HepG2 (cell line): ENCODE results near the gene GBGT1. TPM values are rescaled to one million over a fixed set of nuclear protein-coding genes. Genes with fewer than 3 reads are reported as not detected.

ENCODE experiments used
- ATAC-seq: fragments of 200-7000 bp; cut with Tn5 transposase; 3 replicates; pipeline ENCODE4 v1.9.1; 2020; ENCODE audit warnings: mild to moderate bottlenecking, moderate library complexity
- BruUV-seq: library from RNA; stranded (reverse); fragments of 400-500 nt; replicated peaks from 2 replicates; lab custom pipeline; 2021; lab: Mats Ljungman, UMichigan
- CTCF ChIA-PET: fragments of 300-600 bp; formaldehyde crosslinking; extraction: SDS; loops from one replicate; lab custom pipeline; 2021; ENCODE audit warnings: low total read pairs, inconsistent platforms, low intra/inter-chr PET ratio; lab: Yijun Ruan, JAX
- POLR2A ChIA-PET: fragments of 350-600 bp; sonication (Branson Sonifier 250); formaldehyde crosslinking; loops from one replicate; lab custom pipeline; 2020; ENCODE audit warnings: antibody characterized with exemption, inconsistent platforms; lab: Yijun Ruan, JAX
- DNase-seq: peaks from one replicate; pipeline ENCODE4 v3.0.0-alpha.2; 2015; ENCODE audit warnings: low spot score
- FAIRE-seq: peaks from 3 replicates; lab custom pipeline; 2011; peaks lifted over from hg19 to GRCh38; lab: Jason Lieb, UNC
- H2AFZ ChIP-seq: one replicate; pipeline ENCODE4 v1.6.1; 2011; ENCODE audit warnings: low read length, inconsistent platforms
- H3K27ac ChIP-seq: fragments of 300-600 bp; 3 replicates; pipeline ENCODE4 v1.8.0; 2011; ENCODE audit warnings: mixed run types, mild to moderate bottlenecking, mixed read lengths, low read length, inconsistent platforms; ENCODE audit not compliant: insufficient read depth; ENCODE audit errors: extremely low read length
- H3K27me3 ChIP-seq, 2 experiments: fragments of 200-600 bp in 1 of 2; 2 replicates in 1 of 2; 3 replicates in 1 of 2; pipeline versions ENCODE4 v1.6.0 to v1.8.0; 2011; ENCODE audit warnings: low read length in 2 of 2, mild to moderate bottlenecking in 2 of 2, moderate library complexity in 2 of 2, inconsistent platforms in 1 of 2; ENCODE audit not compliant: insufficient read depth in 2 of 2, control insufficient read depth in 1 of 2
- H3K36me3 ChIP-seq, 2 experiments: fragments of 200-600 bp in 1 of 2; replicated peaks in 1 of 2; 2 replicates in 1 of 2; 3 replicates in 1 of 2; pipeline versions ENCODE4 v1.5.1 to v1.8.0; 2011; ENCODE audit warnings: low read length in 2 of 2, inconsistent platforms in 1 of 2; ENCODE audit not compliant: insufficient read depth in 2 of 2, control insufficient read depth in 1 of 2
- H3K4me1 ChIP-seq: 2 replicates; pipeline ENCODE4 v1.5.1; 2012; ENCODE audit warnings: low read length, inconsistent platforms; ENCODE audit not compliant: insufficient read depth
- H3K4me2 ChIP-seq: 2 replicates; pipeline ENCODE4 v1.6.0; 2011; ENCODE audit warnings: low read depth, low read length, inconsistent platforms
- H3K4me3 ChIP-seq, 3 experiments: fragments of 200-600 bp in 1 of 3; sonication (generic), shearing (Covaris generic) in 1 of 3; replicated peaks in 1 of 3; 2 replicates each; pipeline ENCODE4 v1.5.1; 2011 to 2016; ENCODE audit warnings: low read length in 3 of 3, inconsistent platforms in 2 of 3, low read depth in 2 of 3, mild to moderate bottlenecking in 2 of 3, control low read depth in 1 of 3, mixed read lengths in 1 of 3; ENCODE audit not compliant: insufficient read depth in 1 of 3
- H3K79me2 ChIP-seq: one replicate; pipeline ENCODE4 v1.6.1; 2011; ENCODE audit warnings: low read length, inconsistent platforms; ENCODE audit not compliant: insufficient read depth
- H3K9ac ChIP-seq: 2 replicates; pipeline ENCODE4 v1.6.0; 2011; ENCODE audit warnings: mild to moderate bottlenecking, low read depth, low read length, inconsistent platforms; ENCODE audit not compliant: insufficient read depth
- H3K9me3 ChIP-seq: 2 replicates; pipeline ENCODE4 v1.5.1; 2012; ENCODE audit warnings: mild to moderate bottlenecking, low read length
- H4K20me1 ChIP-seq: 2 replicates; pipeline ENCODE4 v1.6.0; 2011; ENCODE audit warnings: inconsistent platforms, mild to moderate bottlenecking, low read length, moderate library complexity; ENCODE audit not compliant: insufficient read depth
- CREB1 ChIP-seq, 2 experiments: fragments of 450-650 bp in 1 of 2; IDR thresholded peaks; 2 replicates each; pipeline ENCODE4 v1.6.1; 2016 to 2017; ENCODE audit warnings: control low read depth in 1 of 2, mild to moderate bottlenecking in 1 of 2, missing compliant biosample characterization in 1 of 2, missing genetic modification characterization in 1 of 2
- KDM5A ChIP-seq: fragments of 200-600 bp; sonication (generic); IDR thresholded peaks from 2 replicates; pipeline ENCODE4 v1.7.0; 2018; ENCODE audit warnings: antibody characterized with exemption, mild to moderate bottlenecking, low read length, borderline replicate concordance
- MTA1 ChIP-seq: sonication (generic); formaldehyde crosslinking; IDR thresholded peaks from 2 replicates; pipeline ENCODE4 v1.4.0; 2020; ENCODE audit warnings: missing genetic modification reagents, mild to moderate bottlenecking, borderline replicate concordance
- SP140L ChIP-seq: sonication (generic); formaldehyde crosslinking; IDR thresholded peaks from 2 replicates; pipeline ENCODE4 v1.4.0; 2020; ENCODE audit warnings: missing genetic modification reagents, borderline replicate concordance
- TEAD2 ChIP-seq: sonication (generic); formaldehyde crosslinking; IDR thresholded peaks from 2 replicates; pipeline ENCODE4 v1.9.0; 2021; ENCODE audit warnings: missing genetic modification reagents
- ZNF124 ChIP-seq: sonication (generic); formaldehyde crosslinking; IDR thresholded peaks from 2 replicates; pipeline ENCODE4 v1.4.0; 2020; ENCODE audit warnings: missing genetic modification reagents
- WGBS: methylation state at CpG from one replicate; pipeline ENCODE4 v1.1.6; 2017; ENCODE audit warnings: low lambda C conversion rate; 5-methylcytosine and 5-hydroxymethylcytosine counted together
- in situ Hi-C: cut with HindIII; loops from 2 replicates; pipeline ENCODE4 v1.10.0; 2017; ENCODE audit warnings: low pct_unique_long_range_greater_than_20kb; ENCODE audit not compliant: extremely low pct_ligation_motif_present
- intact Hi-C: fragments of 100-400 bp; cut with micrococcal nuclease; formaldehyde crosslinking; loops from one replicate; pipeline ENCODE4 v1.10.0; 2022; ENCODE audit not compliant: unreplicated experiment
- polyA plus RNA-seq, 8 experiments: library from polyadenylated mRNA; depleted of rRNA in 3 of 8; stranded (reverse) in 7 of 8; unstranded in 1 of 8; fragments of >200 nt; fragmentation: Illumina TruSeq in 4 of 8; extraction: Trizol in 4 of 8; gene quantifications; 2 replicates each; pipeline versions ENCODE4 v1.2.1 to v1.2.3, GENCODE V29; 2011 to 2016; ENCODE audit warnings: low read depth in 4 of 8, missing spikeins in 1 of 8, mixed read lengths in 1 of 8; ENCODE audit not compliant: insufficient read depth in 1 of 8
- total RNA-seq, 5 experiments: library from RNA; depleted of rRNA; stranded (reverse); fragments of >200 nt; fragmentation: Illumina TruSeq; extraction: Trizol; gene quantifications; 2 replicates each; pipeline ENCODE4 v1.2.3, GENCODE V29; 2016; ENCODE audit warnings: low read depth in 1 of 5

GBGT1 gene
- total and polyA plus RNA-seq, 2 of the 13 experiments (the other 11 are each of a cell fraction or from before 2014, with no cell fraction given): not detected

DNA sequence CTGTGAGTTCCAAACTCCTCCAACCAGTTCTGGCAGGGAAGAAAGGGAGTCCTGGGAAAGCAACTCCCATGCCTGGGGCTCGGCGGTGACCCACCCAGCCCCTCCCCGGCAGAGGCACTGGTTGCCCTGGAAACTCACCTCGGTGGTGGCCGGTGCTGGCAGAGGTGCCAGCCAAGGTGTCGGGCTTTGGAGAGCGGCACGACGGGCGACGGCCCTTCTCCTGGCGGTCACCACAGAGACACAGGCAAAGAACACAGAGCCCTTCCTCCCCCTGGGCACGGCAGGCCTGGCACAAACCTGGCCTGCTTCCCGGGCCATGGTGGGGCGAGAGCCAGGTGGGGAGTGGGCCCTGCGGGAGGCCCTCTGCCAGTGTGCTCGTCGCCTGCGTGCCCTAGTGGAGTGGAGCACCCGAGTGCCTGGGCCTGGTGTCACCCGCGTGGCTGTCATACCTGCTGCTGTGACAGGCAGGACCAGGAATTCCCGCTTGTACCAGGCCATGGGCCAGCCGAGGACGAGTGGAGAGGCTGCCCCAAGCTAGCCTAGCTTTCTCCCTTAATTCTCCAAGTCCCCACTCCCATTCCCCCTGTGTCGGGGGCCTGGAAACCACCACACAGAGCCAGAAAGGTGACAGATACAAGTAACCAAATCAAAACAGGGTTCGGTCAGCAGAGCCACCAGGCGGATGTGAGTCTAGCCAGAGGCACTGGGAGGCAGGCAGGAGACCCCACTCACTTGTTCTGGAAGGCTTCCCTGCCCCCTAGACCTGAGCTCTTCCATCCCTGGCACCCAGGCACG lies 34.5 kb downstream of the GBGT1 start (continued):
- TF ChIP-seq KDM5A: no peak

DNA sequence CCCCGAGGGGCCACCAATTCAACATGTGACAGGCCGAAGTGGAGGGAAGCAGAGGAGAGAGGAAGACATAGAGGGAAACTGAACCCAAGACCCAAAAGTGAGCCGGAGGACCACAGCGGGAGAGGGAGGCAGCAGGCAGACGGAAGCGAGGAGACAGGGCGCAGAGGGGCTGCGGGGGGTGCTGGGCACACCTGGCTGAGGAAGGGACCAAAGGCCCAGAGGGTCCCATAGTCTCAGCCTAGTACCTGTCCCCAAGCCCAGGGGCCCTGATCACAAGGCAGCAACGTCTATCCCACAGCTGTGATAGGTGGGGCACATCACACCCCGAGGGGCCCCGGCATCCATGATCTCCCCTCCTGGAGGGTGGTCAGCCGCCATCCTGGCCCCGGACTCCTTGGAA lies 35.6 kb downstream of the GBGT1 start:
- intact Hi-C loops: no loop called here
- ATAC-seq: no peak
- CTCF ChIA-PET: no interaction called here

DNA sequence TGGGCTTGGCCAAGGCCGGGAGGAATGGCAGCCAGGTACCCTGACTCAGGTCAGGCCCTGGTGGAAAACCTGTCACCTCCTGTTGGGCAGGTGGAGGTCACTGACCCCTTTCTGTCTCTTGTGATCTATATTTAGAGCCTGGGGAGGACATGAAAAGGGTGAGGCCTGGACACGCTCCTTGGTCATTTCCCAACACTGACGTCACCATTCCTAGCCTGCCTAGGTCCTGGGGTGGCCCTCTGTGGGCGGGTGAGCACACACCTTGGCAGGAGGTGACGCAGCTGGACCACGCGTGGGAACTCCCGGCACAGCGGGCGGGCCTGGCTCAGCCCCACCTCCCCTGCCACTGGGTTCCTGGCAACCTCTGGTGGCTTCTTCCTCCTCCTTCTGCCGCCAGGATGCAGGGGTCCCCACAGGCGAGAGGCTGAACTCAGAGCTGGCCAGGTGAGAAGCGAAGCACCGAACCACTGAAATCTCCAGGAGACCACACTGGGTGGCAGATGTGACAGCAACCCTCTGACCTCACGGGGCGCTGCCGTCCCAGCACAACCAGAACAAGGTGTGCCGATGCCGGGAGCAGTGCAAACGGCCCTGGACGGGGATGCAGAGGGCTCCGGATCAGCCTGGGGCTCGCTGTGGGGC lies 36.3 kb downstream of the GBGT1 start:
- POLR2A ChIA-PET: no interaction called here
- 97% methylated on average over 11 of the region's 23 CpGs for WGBS
- Histone ChIP-seq H3K79me2 (peaks cover 2% of the 10 kb centered on the region), H4K20me1 (no peaks in the 10 kb centered on the region), H3K4me1 (peaks cover 18% of the 10 kb centered on the region), H2AFZ (no peak overlapping the region), H3K27ac (no peak overlapping the region), H3K9ac (no peak overlapping the region), H3K36me3 (no peaks in the 10 kb centered on the region; a peak in 1 of 5 replicates), H3K4me3 (no peak overlapping the region), H3K9me3 (no peaks in the 10 kb centered on the region), H3K4me2 (no peak overlapping the region), H3K27me3 (no peaks in the 10 kb centered on the region)
- peak; percentile 45; the same call in 1 of the 2 replicates for TF ChIP-seq CREB1 (IDR thresholded peaks at IDR 0.05)
- TF ChIP-seq CREB1 (CRISPR knock-in tag; IDR thresholded peaks at IDR 0.05): no peak
- TF ChIP-seq TEAD2: no peak
- TF ChIP-seq ZNF124 (CRISPR knock-in tag): no peak
- FAIRE-seq (no peak), ATAC-seq (no peak), DNase-seq (no peak)
- intact Hi-C loops: no loop called here
- CTCF ChIA-PET: no interaction called here
- no TSS peak for BruUV-seq
- in situ Hi-C loops: no loop called here

More for the DNA sequence above, 35.6 kb downstream of the GBGT1 start:
- Histone ChIP-seq H4K20me1 (no peaks in the 10 kb centered on the region), H2AFZ (no peak overlapping the region), H3K9me3 (no peaks in the 10 kb centered on the region), H3K27ac (no peak overlapping the region), H3K4me2 (no peak overlapping the region), H3K36me3 (no peaks in the 10 kb centered on the region; a peak in 1 of 5 replicates), H3K4me1 (peaks cover 15% of the 10 kb centered on the region), H3K9ac (no peak overlapping the region), H3K79me2 (peaks cover 4% of the 10 kb centered on the region), H3K27me3 (no peaks in the 10 kb centered on the region), H3K4me3 (no peak overlapping the region)
- in situ Hi-C loops: no loop called here
- DNase-seq (no peak), FAIRE-seq (no peak)
- BruUV-seq: no TSS peak
- 94% methylated on average over 8 of the region's 13 CpGs for WGBS
- TF ChIP-seq SP140L (CRISPR knock-in tag) (no peak), MTA1 (CRISPR knock-in tag) (no peak)
- POLR2A ChIA-PET: no interaction called here
